NCI-H2107 (cell line): ENCODE results near the gene GABBR2.

Experiments used
- DNase-seq: peaks from one replicate; lab custom pipeline; 2025; lab: John Stamatoyannopoulos, UW

GABBR2 gene

DNA sequence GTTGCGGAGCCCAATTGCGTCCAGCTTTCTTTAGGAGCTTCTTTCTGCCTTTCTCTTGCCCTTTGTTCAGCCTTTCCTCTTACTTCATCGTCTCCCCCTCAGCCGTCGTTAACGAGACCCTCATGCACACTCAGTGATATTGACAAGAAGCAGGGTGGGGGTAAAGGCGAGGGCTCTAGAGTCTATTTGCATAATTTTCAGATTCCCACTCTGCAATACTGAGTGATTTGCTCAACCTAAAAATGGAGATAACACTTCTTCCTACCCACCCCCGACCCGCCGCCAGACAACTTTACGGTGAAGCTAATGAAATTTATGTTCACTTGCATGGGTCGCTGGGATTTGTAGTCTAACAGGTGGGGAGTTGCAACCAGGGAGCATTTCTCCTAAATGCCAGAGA lies 452.0 kb downstream of the GABBR2 start:
- no peak for DNase-seq

DNA sequence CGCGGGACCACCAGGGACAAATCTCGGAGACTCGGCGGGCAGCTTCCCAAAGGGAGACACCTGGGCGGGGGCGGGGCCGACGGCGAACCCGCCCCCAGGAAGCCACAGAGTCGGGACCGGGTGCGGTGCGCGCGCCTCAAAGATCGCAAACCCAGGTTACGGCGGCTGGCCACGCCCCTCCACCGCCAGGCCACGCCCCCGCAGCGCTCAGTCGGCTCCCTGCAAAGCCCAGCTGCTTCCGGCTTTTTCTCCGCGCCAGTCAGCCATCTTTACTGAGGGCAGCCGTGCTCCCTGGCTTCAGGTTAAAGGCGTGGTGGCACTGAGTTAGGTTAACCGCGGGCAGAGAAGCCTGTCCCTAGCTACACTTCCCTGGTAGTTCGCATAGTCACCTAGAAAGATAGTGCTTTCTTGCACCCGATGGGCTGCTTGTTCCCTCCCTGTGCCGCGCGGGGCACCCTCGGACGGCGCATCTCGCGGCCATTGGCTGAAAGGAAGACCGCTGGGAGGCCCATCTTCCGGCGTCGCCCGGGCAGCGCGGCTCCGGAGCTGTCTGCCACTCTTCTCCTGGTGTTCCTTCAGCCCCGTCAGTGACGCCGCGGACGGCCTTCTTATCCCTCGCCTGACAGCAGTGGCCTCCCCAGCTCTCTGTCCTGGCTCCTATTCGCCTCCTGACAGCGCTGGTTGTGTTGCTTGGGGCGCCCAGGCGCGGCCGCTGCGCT lies 453.0 kb downstream of the GABBR2 start, which contains the start of gene TBC1D2:
Gene TBC1D2 (minus strand): TSS at position 72 of the 719 bp plus-strand sequence. CDS start 108 bp downstream, outside the sequence.
- DNase-seq: peak; percentile 82

DNA sequence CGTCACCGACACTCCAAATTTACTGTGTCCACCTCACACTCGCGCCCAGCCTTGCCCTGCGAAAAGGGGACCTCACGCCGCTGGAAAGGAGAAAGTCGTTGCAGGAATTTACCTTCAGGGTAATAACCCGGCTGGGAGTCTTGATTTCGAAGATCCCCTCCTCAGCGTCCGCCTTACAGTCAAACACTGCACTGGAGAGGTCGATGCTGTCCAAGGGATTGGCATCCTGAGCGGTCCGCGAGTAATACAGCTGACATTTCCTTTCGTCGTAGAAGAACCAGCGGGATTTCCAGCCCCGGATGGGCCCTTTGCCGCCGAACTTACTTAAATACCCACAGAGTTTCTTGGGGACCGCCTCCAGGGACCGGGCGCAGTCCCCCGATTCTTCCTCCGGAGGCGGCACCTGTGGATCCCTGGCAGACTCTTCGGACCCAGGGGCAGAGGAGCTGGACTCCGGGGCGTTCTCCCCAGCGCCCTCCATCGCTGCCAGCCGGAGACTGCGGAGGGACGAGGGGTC lies 453.6 kb downstream of the GABBR2 start:
- DNase-seq: no peak

DNA sequence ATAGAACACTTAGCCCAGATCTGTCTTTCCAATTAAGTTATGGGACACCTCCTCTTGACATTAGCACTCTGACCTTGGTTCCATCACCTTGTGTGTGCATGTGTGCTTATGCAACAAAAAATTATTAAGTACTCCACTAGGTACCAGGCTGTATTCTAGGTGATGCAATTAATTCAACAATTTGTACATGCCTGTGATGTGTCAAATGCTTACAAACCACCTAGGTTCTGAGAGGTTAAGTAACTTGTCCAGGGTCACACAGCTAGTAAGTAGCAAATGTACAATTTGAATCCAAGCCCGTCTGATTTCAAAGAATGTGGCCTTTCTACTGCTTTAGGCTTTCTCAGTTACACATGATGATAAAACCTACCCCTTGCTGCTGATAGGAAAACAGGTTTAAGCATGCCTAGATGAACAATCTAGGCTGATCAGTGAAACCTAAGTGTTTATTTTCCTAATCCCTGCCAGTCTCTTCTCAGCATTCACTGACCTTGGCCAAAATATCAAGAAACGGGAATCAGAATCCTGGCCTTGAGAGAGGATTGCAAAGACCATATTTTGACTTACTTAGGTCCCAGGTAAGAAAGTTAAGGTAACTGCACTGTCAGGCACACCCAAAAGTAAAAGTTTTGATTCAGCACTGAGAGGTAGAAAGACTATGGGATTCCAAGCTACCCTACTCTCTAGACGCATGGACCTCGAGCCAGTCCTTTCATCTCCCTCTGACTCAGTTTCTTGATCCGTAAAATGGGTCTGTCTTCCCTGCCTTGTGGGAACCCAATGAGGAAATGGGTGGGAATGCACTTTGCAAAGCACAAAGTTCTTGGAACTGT lies 454.3 kb downstream of the GABBR2 start:
- no peak for DNase-seq

DNA sequence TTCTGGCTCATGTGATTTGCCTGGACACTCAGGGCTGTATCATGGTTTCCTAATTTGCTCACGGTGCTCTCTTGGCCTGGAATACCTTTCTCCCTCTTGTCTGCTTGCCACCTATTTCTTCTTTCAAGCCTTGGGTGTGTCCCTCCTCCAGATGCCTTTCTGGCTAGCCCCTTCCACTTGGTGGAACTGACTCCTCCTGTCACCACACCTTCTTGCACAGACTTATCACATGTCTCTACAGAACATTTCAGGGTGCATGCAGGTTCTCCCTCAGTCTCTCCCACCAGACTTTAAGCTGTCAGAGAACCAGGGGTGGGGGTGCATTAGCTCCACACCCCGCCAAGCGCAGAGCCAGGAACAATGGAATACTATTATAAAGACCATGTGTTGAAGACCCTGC lies 455.2 kb downstream of the GABBR2 start:
- DNase-seq: no peak

DNA sequence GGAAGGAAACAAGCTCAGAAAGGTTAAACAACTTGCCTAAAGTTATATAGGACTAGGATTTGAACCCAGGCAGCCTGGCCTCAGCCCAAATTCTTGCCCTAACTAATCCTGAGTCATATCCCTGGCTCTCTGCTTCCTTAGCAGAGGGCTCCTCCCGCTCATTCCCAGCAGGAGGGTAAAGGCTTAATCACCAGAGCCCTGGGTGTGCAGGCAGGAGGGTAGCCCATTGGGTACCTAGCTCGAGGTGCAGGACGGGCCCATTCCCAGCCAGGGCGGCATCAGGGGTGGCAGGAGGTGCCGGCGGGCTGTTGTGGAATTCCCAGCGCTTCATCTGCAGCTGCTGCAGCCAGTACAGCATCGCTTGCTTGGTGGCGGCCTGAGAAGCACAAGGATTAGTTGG lies 457.2 kb downstream of the GABBR2 start:
- DNase-seq: no peak

DNA sequence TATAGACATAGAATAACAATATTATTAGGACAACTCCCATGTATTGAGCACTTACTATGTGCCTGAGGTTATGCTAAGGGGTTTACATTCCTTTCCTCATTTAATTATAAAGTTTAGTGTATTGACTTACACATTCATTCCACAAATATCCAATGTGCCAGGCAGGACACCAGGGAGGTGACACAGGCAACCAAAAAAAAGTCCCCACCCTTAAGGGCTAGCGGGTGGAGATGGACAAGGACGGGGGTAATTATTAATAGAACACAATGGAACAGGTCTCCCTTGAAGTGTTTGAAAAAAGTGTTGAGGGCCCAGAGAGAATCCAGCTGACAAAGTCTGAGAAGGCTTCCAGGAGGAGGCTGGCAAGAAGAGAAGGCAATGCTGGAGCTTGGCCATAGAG lies 459.0 kb downstream of the GABBR2 start:
- DNase-seq: no peak

DNA sequence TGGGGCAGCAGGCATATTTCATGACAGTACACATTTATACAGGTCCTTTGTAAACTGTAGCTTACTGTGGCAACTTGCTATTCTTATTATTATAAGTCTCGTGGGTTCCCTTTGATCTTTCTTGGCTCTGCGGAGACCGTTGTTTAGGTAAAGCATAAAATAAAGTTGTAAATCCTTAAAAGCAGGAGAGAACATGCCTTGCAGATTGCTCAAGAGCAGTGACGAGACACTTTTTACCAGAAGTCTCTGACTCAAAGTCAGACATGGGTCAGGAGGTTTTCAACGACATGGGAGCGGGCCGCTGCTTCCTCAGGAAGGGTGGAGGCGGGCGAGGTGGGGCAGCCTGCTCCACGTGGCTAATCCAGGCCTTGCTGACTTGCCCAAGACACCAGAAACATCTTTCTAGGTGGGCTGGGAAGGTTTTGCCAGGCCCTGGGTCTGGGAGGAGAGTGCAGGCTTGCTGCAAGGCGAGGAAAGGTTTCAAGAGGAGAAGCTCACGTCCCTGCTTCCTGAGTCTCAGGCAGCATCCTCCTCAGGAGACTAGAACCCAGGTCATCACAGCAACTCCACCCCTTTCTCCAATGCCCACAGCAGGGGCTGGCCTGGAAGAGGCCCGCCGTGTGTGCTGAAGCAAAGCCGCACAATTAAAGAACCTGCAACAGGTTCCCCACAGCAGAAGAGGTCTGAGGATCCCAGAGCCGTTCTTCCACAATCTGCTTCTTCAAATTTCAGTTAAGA lies 459.8 kb downstream of the GABBR2 start:
- DNase-seq: no peak

DNA sequence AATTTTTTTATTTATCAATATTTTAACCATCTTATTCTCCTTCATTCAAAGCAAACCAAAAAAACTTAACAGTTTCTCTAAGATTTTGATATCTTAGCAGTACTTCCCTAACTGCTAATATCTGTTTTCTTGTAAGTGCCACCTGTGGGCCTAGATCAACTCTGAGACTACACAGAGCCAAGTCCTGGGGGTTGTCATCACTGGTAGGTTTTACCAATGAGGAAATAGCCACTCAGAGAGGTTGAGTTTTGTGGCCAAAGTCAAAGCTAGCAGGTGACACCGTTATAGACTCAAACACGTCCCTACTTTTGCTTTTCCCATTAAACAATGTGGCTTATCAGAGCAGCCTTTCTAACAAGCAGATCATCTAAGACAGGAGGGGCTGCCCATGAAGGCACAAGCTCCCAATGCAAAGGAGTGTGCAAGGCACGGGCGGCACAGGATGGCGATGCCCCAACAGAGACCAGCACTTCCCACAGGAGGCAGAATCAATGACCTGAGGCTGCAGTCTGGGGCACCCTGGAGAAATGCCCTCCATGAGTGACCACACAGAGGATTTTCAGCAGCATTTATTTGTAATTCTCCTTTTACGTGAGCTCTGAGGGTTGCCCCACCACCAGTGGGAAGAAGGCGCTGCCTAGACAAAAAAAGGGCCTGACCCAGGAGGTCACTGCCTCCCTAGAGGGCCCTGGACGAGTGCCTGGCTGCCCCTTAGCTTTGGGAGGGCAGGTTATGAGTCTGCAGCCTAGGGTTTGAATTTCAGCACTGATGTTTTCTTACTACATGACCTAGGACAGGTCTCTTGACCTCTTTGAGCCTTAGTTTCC lies 460.7 kb downstream of the GABBR2 start:
- DNase-seq: no peak

DNA sequence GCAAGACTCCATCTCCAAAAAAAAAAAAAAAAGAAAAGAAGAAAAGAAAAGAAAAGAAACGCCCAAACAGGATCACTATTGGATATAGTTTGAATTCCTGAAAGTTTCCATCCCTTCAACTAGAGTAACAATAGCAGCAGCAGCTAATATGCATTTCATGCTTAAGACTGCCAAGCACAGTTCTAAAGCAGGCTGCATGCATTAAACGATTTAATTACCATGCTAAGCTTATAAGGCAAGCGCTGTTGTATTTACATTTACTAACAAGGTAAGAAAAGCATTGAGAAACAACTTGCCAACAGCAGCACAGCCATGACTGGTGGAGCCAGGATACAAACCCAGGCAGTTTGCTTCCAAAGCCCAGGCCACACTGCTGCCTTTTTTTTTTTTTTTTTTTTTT lies 466.3 kb downstream of the GABBR2 start:
- no peak for DNase-seq

DNA sequence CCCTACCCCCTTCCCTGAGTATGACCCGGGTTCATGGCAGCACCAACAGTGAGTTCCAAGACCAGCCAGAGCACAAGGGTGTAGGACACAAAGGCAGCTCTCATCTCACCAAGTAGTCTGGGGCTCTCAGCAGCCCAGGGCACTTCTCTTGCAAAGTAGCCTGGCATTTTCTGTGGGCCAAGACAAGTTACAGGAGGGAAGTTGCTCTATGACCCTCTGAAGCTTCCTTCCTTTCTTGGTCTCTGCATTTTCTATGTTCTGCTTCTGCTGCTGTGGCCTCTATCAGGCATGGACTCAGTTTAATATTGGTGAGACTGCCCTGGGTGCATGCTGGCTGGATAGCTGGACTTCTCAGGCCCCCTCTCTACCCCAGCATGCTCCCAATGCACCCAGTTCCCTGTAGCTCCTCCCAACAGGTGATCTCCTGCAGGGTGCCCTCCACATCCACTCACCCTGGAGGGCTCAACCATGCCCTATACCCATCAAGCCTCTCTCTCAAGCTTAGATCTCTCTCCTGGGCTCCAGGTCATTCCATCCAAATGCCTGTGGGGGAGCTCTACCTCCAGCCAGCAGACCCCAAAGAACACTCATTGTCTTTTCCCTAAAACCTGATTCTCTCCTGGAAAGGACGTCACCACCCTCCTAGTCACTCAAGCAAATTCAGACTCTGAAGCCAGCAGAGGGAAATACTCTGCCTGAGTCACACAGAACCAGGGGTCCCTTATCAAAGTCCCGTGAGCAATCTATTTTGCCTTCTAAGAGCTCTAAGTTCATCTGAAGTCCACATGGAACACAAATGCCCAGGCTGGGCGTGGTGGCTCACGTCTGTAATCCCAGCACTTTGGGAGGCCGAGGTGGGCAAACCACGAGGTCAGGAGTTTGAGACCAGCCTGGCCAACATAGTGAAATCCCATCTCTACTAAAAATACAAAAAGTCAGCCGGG lies 467.1 kb downstream of the GABBR2 start:
- no peak for DNase-seq

DNA sequence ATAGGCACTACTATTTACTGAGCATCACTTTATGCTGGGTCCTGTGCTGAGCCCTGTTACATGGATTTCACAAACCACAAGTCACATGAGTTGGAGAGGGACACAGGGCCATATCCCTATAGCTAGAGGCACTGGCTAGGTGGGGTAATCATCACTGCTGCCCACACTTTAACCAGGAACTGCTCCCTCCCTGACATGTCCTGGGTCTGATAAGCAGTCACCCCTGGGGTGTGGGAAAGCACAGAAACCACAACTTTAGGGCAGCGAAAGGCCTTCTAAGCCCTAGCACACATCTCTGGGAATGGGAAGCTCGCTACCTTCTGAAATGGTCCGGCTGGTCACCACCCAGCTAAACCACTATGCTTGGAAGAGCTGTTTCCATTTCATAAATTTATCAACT lies 468.3 kb downstream of the GABBR2 start:
- DNase-seq: no peak
